DND-41 (cell line): Measurements from ENCODE around the gene SLC25A53.

Experiments used
- ATAC-seq: fragments of 200-7000 bp; cut with Tn5 transposase; 3 replicates; pipeline ENCODE4 v1.9.1; 2021; ENCODE audit warnings: low read depth; ENCODE audit not compliant: insufficient read depth
- DNase-seq: peaks from one replicate; pipeline ENCODE4 v3.0.0-alpha.2; 2020
- H2AFZ ChIP-seq: 2 replicates; pipeline ENCODE4 v1.6.0; 2012; ENCODE audit warnings: low read depth, low read length
- H3K27ac ChIP-seq: 2 replicates; pipeline ENCODE4 v1.5.1; 2012; ENCODE audit warnings: low read length, inconsistent platforms
- H3K27me3 ChIP-seq: fragments of 200-600 bp; sonication (generic); 2 replicates; pipeline ENCODE4 v1.6.0; 2012; ENCODE audit warnings: low read length, mild to moderate bottlenecking, inconsistent platforms; ENCODE audit not compliant: insufficient read depth, poor library complexity
- H3K36me3 ChIP-seq: 2 replicates; pipeline ENCODE4 v1.5.1; 2012; ENCODE audit warnings: low read length, inconsistent platforms; ENCODE audit not compliant: insufficient read depth
- H3K4me1 ChIP-seq: 2 replicates; pipeline ENCODE4 v1.5.1; 2012; ENCODE audit warnings: mild to moderate bottlenecking, low read length; ENCODE audit not compliant: insufficient read depth
- H3K4me2 ChIP-seq: 2 replicates; pipeline ENCODE4 v1.6.0; 2012; ENCODE audit warnings: mild to moderate bottlenecking, moderate library complexity, low read length, inconsistent platforms; ENCODE audit not compliant: insufficient read depth
- H3K4me3 ChIP-seq, 2 experiments: fragments of 200-600 bp in 1 of 2; shearing (Covaris generic) in 1 of 2; 2 replicates each; pipeline ENCODE4 v1.5.1; 2012 to 2016; ENCODE audit warnings: inconsistent platforms in 2 of 2, low read length in 2 of 2, mild to moderate bottlenecking in 2 of 2, low read depth in 1 of 2, moderate library complexity in 1 of 2
- H3K79me2 ChIP-seq: 2 replicates; pipeline ENCODE4 v1.6.0; 2012; ENCODE audit warnings: low read length, inconsistent platforms; ENCODE audit not compliant: insufficient read depth
- H3K9ac ChIP-seq: 2 replicates; pipeline ENCODE4 v1.6.0; 2012; ENCODE audit warnings: low read depth, mild to moderate bottlenecking, inconsistent platforms, low read length, moderate library complexity
- H3K9me3 ChIP-seq: 2 replicates; pipeline ENCODE4 v1.5.1; 2012; ENCODE audit warnings: low read length, moderate library complexity, mild to moderate bottlenecking, inconsistent platforms; ENCODE audit not compliant: insufficient read depth, severe bottlenecking
- H4K20me1 ChIP-seq: 2 replicates; pipeline ENCODE4 v1.6.0; 2012; ENCODE audit warnings: low read length; ENCODE audit not compliant: insufficient read depth
- EZH2 ChIP-seq: IDR thresholded peaks from 3 replicates; pipeline ENCODE4 v1.6.1; 2012; ENCODE audit warnings: borderline replicate concordance, low read depth, mild to moderate bottlenecking, moderate library complexity, low read length, inconsistent platforms; ENCODE audit not compliant: severe bottlenecking
- TF ChIP-seq, protein P1 (sequence below): IDR thresholded peaks from 2 replicates; pipeline ENCODE4 v1.5.1; 2012; ENCODE audit warnings: borderline replicate concordance, low read length, moderate library complexity, mild to moderate bottlenecking; ENCODE audit not compliant: poor library complexity, severe bottlenecking; ENCODE audit errors: extremely low read depth

The SLC25A53 gene

DNA sequence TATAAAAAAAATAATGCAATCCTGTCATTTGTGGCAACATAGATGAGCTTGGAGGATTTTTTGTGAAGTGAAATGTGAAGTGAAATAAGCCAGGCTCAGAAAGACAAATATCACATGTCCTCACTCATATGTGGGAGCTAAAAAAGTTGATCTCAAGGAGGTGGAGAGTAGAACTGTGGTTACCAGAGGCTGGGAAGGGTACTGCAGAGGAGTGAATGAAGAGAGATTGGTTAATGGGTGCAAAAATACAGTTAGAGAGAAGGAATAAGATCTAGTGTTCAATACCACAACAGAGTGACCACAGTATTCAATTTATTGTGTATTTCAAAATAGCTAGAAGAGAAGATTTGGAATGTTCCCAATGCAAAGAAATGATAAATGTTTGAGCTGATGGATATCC, 57.9 kb downstream of the SLC25A53 start:
- no peaks in the 10 kb centered on the region for H4K20me1 ChIP-seq
- no peak for DNase-seq
- no peaks in the 10 kb centered on the region; the same call in 1 of the 2 replicates for H3K4me1 ChIP-seq
- H3K9me3 ChIP-seq: no peaks in the 10 kb centered on the region
- no peaks in the 10 kb centered on the region for H3K79me2 ChIP-seq
- no peak overlapping the region for H3K9ac ChIP-seq
- no peak overlapping the region for H2AFZ ChIP-seq
- H3K4me3 ChIP-seq: no peak overlapping the region
- TF ChIP-seq, protein P1, sequence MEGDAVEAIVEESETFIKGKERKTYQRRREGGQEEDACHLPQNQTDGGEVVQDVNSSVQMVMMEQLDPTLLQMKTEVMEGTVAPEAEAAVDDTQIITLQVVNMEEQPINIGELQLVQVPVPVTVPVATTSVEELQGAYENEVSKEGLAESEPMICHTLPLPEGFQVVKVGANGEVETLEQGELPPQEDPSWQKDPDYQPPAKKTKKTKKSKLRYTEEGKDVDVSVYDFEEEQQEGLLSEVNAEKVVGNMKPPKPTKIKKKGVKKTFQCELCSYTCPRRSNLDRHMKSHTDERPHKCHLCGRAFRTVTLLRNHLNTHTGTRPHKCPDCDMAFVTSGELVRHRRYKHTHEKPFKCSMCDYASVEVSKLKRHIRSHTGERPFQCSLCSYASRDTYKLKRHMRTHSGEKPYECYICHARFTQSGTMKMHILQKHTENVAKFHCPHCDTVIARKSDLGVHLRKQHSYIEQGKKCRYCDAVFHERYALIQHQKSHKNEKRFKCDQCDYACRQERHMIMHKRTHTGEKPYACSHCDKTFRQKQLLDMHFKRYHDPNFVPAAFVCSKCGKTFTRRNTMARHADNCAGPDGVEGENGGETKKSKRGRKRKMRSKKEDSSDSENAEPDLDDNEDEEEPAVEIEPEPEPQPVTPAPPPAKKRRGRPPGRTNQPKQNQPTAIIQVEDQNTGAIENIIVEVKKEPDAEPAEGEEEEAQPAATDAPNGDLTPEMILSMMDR: no peak
- TF ChIP-seq EZH2: no peak
- no peaks in the 10 kb centered on the region for H3K27me3 ChIP-seq
- no peak for ATAC-seq
- H3K4me2 ChIP-seq: no peak overlapping the region
- H3K36me3 ChIP-seq: no peaks in the 10 kb centered on the region
- no peak overlapping the region for H3K27ac ChIP-seq

- Histone ChIP-seq H3K9ac (no peak overlapping the region), H3K4me2 (no peak overlapping the region), H3K4me3 (no peak overlapping the region), H3K27me3 (no peaks in the 10 kb centered on the region), H3K36me3 (no peaks in the 10 kb centered on the region), H3K79me2 (no peaks in the 10 kb centered on the region), H3K4me1 (no peaks in the 10 kb centered on the region; the same call in 1 of the 2 replicates), H4K20me1 (no peaks in the 10 kb centered on the region), H2AFZ (no peak overlapping the region; the same call in 1 of the 2 replicates), H3K27ac (no peak overlapping the region), H3K9me3 (no peaks in the 10 kb centered on the region)
- peak; percentile 48 for DNase-seq
- TF ChIP-seq, protein P1: peak; percentile 66
- no peak for TF ChIP-seq EZH2
- peak; percentile 74 for ATAC-seq
Measured at GRCh38 chrX:104098151-104098808, 58.5 kb downstream of the SLC25A53 start.

DNA sequence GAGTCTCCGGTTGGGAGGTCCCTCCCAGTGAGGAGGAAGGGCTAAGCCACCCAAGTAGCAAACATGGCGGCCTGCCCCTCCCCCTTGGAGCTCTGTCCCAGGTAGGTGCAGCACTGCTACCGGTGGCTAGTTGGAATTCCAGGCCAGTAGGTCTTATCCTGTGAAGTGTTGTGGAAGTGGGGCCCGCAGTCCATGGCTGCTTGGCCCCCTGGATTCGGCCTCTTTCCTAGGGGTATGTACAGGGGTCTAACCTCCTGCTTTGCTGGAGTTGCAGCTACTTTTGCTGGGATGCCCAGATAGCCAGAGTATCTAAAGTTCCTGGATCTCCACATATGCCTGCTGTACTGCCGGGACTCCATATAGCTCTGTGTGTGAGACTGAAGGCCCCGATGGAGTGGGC, 70.9 kb downstream of the SLC25A53 start:
- TF ChIP-seq, protein P1: no peak
- TF ChIP-seq EZH2: no peak
- H3K4me3 ChIP-seq: no peak overlapping the region
- H3K27ac ChIP-seq: no peak overlapping the region
- DNase-seq (no peak), ATAC-seq (no peak)
- no peaks in the 10 kb centered on the region for H3K79me2 ChIP-seq
- H3K4me1 ChIP-seq: no peaks in the 10 kb centered on the region
- H3K9ac ChIP-seq: no peak overlapping the region
- H3K4me2 ChIP-seq: no peak overlapping the region
- H3K9me3 ChIP-seq: no peaks in the 10 kb centered on the region
- no peaks in the 10 kb centered on the region for H4K20me1 ChIP-seq
- no peak overlapping the region for H2AFZ ChIP-seq
- H3K27me3 ChIP-seq: no peaks in the 10 kb centered on the region
- no peaks in the 10 kb centered on the region for H3K36me3 ChIP-seq
